Smooth muscle cell (in vitro differentiated cells): Measurements from ENCODE around the gene FTL. TPM values are rescaled to one million over a fixed set of nuclear protein-coding genes. Genes with fewer than 3 reads are reported as not detected.

Source experiments
- DNase-seq: peaks from one replicate; lab custom pipeline; 2025; ENCODE audit not compliant: unreplicated experiment; lab: John Stamatoyannopoulos, UW
- H2AFZ ChIP-seq: fragments of 200-600 bp; sonication (generic); 2 replicates; pipeline ENCODE4 v1.6.0; 2016; ENCODE audit warnings: antibody characterized with exemption, low read depth, mild to moderate bottlenecking
- H3F3A ChIP-seq: fragments of 200-600 bp; sonication (generic); 2 replicates; pipeline ENCODE4 v1.6.0; 2017; ENCODE audit warnings: antibody characterized with exemption, low read depth
- H3K27ac ChIP-seq: fragments of 200-600 bp; sonication (generic); 2 replicates; pipeline ENCODE4 v1.5.1; 2016; ENCODE audit warnings: low read depth, mild to moderate bottlenecking
- H3K27me3 ChIP-seq: fragments of 200-600 bp; sonication (generic); 2 replicates; pipeline ENCODE4 v1.6.1; 2016; ENCODE audit warnings: low read depth, mild to moderate bottlenecking
- H3K36me3 ChIP-seq: fragments of 200-600 bp; sonication (generic); 2 replicates; pipeline ENCODE4 v1.5.1; 2016; ENCODE audit warnings: low read depth
- H3K4me1 ChIP-seq: fragments of 200-600 bp; sonication (generic); 2 replicates; pipeline ENCODE4 v1.5.1; 2016; ENCODE audit warnings: low read depth
- H3K4me2 ChIP-seq: fragments of 200-600 bp; sonication (generic); 2 replicates; pipeline ENCODE4 v1.6.0; 2016; ENCODE audit warnings: mild to moderate bottlenecking
- H3K4me3 ChIP-seq: fragments of 200-600 bp; sonication (generic); 2 replicates; pipeline ENCODE4 v1.5.1; 2016; ENCODE audit warnings: mild to moderate bottlenecking
- H3K79me2 ChIP-seq: fragments of 200-600 bp; sonication (generic); 2 replicates; pipeline ENCODE4 v1.6.0; 2016; ENCODE audit warnings: low read depth, mild to moderate bottlenecking
- H3K9ac ChIP-seq: fragments of 200-600 bp; sonication (generic); 2 replicates; pipeline ENCODE4 v1.6.0; 2016; ENCODE audit warnings: low read depth
- H3K9me3 ChIP-seq: fragments of 200-600 bp; sonication (generic); replicated peaks from 2 replicates; pipeline ENCODE4 v1.5.1; 2016; ENCODE audit warnings: low read depth
- H4K20me1 ChIP-seq: fragments of 200-600 bp; sonication (generic); 2 replicates; pipeline ENCODE4 v1.6.0; 2016; ENCODE audit warnings: low read depth
- WGBS: methylation state at CpG from one replicate; pipeline ENCODE4 v1.1.7; 2016; ENCODE audit warnings: low lambda C conversion rate; 5-methylcytosine and 5-hydroxymethylcytosine counted together
- polyA plus RNA-seq: library from polyadenylated mRNA; unstranded; fragments of >200 nt; fragmentation: Nextera tagmentation; extraction: Ambion mirVana; gene quantifications from 2 replicates; pipeline ENCODE4 v1.2.1, GENCODE V29; 2016
- total RNA-seq: library from RNA; depleted of rRNA; stranded (reverse); fragments of >200 nt; gene quantifications from 2 replicates; pipeline ENCODE4 v1.2.3, GENCODE V29; 2014
- TF ChIP-seq, protein P1 (sequence below): fragments of 200-600 bp; sonication (generic); IDR thresholded peaks from 2 replicates; pipeline ENCODE4 v1.5.1; 2017; ENCODE audit warnings: borderline replicate concordance, mild to moderate bottlenecking, antibody characterized with exemption; ENCODE audit not compliant: insufficient read depth, poor library complexity, severe bottlenecking

Gene FTL
- total and polyA plus RNA-seq, 2 experiments from 2014 or later = 5,904 to 12,053 TPM

DNA sequence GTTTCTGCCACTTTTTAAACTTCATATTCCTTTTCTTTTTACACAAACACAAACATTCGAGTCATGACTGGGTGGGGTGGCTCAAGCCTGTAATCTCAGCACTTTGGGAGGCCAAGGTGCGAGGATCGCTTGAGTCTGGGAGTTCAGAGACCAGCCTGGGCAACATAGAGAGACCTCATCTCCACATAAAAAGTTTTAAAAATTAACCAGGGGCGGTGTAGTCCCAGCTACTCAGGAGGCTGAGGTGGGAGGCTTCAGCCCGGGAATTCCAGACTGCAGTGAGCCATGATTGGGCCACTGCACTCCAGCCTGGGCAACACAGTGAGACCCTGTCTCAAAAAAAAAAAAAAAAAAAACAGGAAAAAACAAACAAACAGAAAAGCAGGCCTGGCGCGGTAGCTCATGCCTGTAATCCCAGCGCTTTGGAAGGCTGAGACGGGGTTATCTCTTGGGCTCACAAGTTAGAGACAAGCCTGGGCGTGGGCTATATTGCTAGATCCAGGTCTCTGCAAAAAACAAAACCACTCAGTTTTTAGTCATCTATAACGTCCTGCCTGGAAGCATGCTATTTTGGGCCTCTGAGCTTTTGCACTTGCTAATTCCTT lies 11.0 kb upstream of the FTL start:
- Histone ChIP-seq H3K36me3 (no peaks in the 10 kb centered on the region), H3K9ac (no peak overlapping the region), H3F3A (peaks cover 3% of the 10 kb centered on the region), H3K4me2 (peak overlapping the region; percentile 96), H4K20me1 (no peaks in the 10 kb centered on the region), H3K27me3 (no peaks in the 10 kb centered on the region), H2AFZ (no peak overlapping the region), H3K27ac (peak overlapping the region; percentile 95), H3K79me2 (peaks cover 33% of the 10 kb centered on the region), H3K4me1 (peaks cover 7% of the 10 kb centered on the region), H3K9me3 (no peaks in the 10 kb centered on the region), H3K4me3 (peak overlapping the region; percentile 82)
- DNase-seq = no peak
- TF ChIP-seq, protein P1, sequence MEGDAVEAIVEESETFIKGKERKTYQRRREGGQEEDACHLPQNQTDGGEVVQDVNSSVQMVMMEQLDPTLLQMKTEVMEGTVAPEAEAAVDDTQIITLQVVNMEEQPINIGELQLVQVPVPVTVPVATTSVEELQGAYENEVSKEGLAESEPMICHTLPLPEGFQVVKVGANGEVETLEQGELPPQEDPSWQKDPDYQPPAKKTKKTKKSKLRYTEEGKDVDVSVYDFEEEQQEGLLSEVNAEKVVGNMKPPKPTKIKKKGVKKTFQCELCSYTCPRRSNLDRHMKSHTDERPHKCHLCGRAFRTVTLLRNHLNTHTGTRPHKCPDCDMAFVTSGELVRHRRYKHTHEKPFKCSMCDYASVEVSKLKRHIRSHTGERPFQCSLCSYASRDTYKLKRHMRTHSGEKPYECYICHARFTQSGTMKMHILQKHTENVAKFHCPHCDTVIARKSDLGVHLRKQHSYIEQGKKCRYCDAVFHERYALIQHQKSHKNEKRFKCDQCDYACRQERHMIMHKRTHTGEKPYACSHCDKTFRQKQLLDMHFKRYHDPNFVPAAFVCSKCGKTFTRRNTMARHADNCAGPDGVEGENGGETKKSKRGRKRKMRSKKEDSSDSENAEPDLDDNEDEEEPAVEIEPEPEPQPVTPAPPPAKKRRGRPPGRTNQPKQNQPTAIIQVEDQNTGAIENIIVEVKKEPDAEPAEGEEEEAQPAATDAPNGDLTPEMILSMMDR = no peak
- WGBS = 60% methylated on average over 11 of the region's 11 CpGs

- peak within 1 kb of the TSS; percentile 82 for H3K4me3 ChIP-seq
- H2AFZ ChIP-seq = no peak within 1 kb of the TSS
- no peaks in the 10 kb centered on the region for H4K20me1 ChIP-seq
- peaks cover 33% of the 10 kb centered on the region for H3K79me2 ChIP-seq
- H3F3A ChIP-seq = peaks cover 3% of the 10 kb centered on the region
- peak within 1 kb of the TSS; percentile 97 for H3K9ac ChIP-seq
- H3K27ac ChIP-seq = peak within 1 kb of the TSS; percentile 95
- H3K27me3 ChIP-seq = no peaks in the 10 kb centered on the region
- under 1% methylated on average over 48 of the region's 71 CpGs for WGBS
- H3K9me3 ChIP-seq = no peaks in the 10 kb centered on the region
- DNase-seq = peak; percentile 61
- TF ChIP-seq, protein P1 = no peak
- no peaks in the 10 kb centered on the region for H3K36me3 ChIP-seq
- peaks cover 7% of the 10 kb centered on the region for H3K4me1 ChIP-seq
- peak within 1 kb of the TSS; percentile 96 for H3K4me2 ChIP-seq
These were observed 10.4 kb upstream of the FTL start, which contains the start of gene BAX for GRCh38 chr19:48954595-48955307. TSS of gene BAX (plus strand) at chr19:48954875. CDS start at chr19:48954929, 54 bp downstream.

DNA sequence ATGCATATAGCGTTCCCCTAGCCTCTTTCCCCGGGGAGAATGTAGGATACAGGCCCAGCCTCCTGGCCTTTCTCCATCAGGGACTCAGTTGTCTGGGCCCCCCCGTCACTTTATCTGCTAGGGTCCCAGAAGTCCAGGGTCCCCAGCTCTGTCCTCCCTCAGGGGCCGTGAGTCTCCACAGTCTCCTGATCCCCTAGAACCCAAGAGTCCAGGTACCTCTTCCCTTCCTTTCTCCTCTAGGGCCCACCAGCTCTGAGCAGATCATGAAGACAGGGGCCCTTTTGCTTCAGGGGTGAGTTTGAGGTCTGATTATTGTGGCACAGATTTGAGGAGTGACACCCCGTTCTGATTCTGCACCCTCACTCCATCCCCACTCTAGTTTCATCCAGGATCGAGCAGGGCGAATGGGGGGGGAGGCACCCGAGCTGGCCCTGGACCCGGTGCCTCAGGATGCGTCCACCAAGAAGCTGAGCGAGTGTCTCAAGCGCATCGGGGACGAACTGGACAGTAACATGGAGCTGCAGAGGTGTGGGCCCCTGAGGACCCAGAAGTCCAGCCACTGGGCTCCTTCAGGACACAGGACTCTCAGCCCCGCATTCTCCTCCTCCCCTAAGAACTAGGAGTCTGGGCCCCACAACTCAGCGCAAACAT lies 9.7 kb upstream of the FTL start:
- 55% methylated on average over 16 of the region's 16 CpGs for WGBS

More for the DNA sequence above, 9.7 kb upstream of the FTL start:
- no peak for DNase-seq
- H3K27ac ChIP-seq = peak overlapping the region; percentile 95
- peak overlapping the region; percentile 82 for H3K4me3 ChIP-seq
- no peaks in the 10 kb centered on the region for H3K36me3 ChIP-seq
- peaks cover 7% of the 10 kb centered on the region for H3F3A ChIP-seq
- H3K79me2 ChIP-seq = peaks cover 33% of the 10 kb centered on the region
- TF ChIP-seq, protein P1 = no peak
- no peaks in the 10 kb centered on the region for H3K9me3 ChIP-seq
- peak overlapping the region; percentile 97 for H3K9ac ChIP-seq
- H3K4me1 ChIP-seq = peaks cover 7% of the 10 kb centered on the region
- H3K27me3 ChIP-seq = no peaks in the 10 kb centered on the region
- H4K20me1 ChIP-seq = no peaks in the 10 kb centered on the region
- H3K4me2 ChIP-seq = peak overlapping the region; percentile 96
- no peak overlapping the region for H2AFZ ChIP-seq
